Erythroblast (primary cell): ENCODE measurements around the gene ZSCAN5C.
"Not testable (repeated sequence)": the region's sequence is repeated elsewhere in the genome, so short reads cannot be mapped to it uniquely, and the experiment has no call there.

Experiments used
- GATA1 ChIP-seq: IDR thresholded peaks from 2 replicates; pipeline ENCODE4 v1.6.1; 2011; ENCODE audit warnings: low read depth, mild to moderate bottlenecking, control low read depth, low read length, moderate library complexity
- POLR2A ChIP-seq: IDR thresholded peaks from 2 replicates; pipeline ENCODE4 v1.6.1; 2011; ENCODE audit warnings: mild to moderate bottlenecking, low read length

GRCh38 chr19:56245764-56246163 is 43.7 kb downstream of the ZSCAN5C start:
- TF ChIP-seq POLR2A, GATA1: not testable (repeated sequence)
